WTC11 (cell line): Measurements from ENCODE around the gene PRKAG2.

Experiments
- CREM ChIP-seq: sonication (generic); formaldehyde crosslinking; IDR thresholded peaks from 2 replicates; pipeline ENCODE4 v1.8.1; 2022; ENCODE audit warnings: mild to moderate bottlenecking, missing genetic modification reagents, moderate library complexity
- CTCF ChIP-seq: fragments of 200-600 bp; IDR thresholded peaks from 2 replicates; pipeline ENCODE4 v1.8.0; 2022; ENCODE audit warnings: antibody characterized with exemption
- E2F1 ChIP-seq: sonication (generic); formaldehyde crosslinking; IDR thresholded peaks from 2 replicates; pipeline ENCODE4 v1.8.0; 2022; ENCODE audit warnings: mild to moderate bottlenecking, missing genetic modification reagents
- FOXP1 ChIP-seq: sonication (generic); formaldehyde crosslinking; IDR thresholded peaks from 2 replicates; pipeline ENCODE4 v1.8.0; 2022; ENCODE audit warnings: missing genetic modification reagents, mild to moderate bottlenecking, moderate library complexity, borderline replicate concordance
- GABPB1 ChIP-seq: sonication (generic); formaldehyde crosslinking; IDR thresholded peaks from 2 replicates; pipeline ENCODE4 v1.8.1; 2023; ENCODE audit warnings: mild to moderate bottlenecking, missing genetic modification reagents
- HMGA2 ChIP-seq: fragments of 250-450 bp; sonication (Bioruptor Pico); IDR thresholded peaks from 2 replicates; pipeline ENCODE4 v1.4.0; 2021; ENCODE audit warnings: mild to moderate bottlenecking, moderate library complexity
- MAX ChIP-seq: sonication (generic); formaldehyde crosslinking; IDR thresholded peaks from 2 replicates; pipeline ENCODE4 v1.8.0; 2022; ENCODE audit warnings: mild to moderate bottlenecking, missing genetic modification reagents
- MXD4 ChIP-seq: fragments of 250-450 bp; sonication (Bioruptor Pico); IDR thresholded peaks from 2 replicates; pipeline ENCODE4 v1.8.0; 2021; ENCODE audit warnings: mild to moderate bottlenecking, moderate library complexity, borderline replicate concordance
- NR3C1 ChIP-seq: sonication (generic); formaldehyde crosslinking; conservative IDR thresholded peaks from 2 replicates; pipeline ENCODE4 v1.8.1; 2023; ENCODE audit warnings: low read depth, mild to moderate bottlenecking, missing genetic modification reagents
- TEAD4 ChIP-seq: sonication (generic); formaldehyde crosslinking; IDR thresholded peaks from 2 replicates; pipeline ENCODE4 v1.8.0; 2022; ENCODE audit warnings: mild to moderate bottlenecking, missing genetic modification reagents
- ZNF232 ChIP-seq: sonication (generic); formaldehyde crosslinking; IDR thresholded peaks from 2 replicates; pipeline ENCODE4 v1.8.0; 2022; ENCODE audit warnings: mild to moderate bottlenecking, missing genetic modification reagents

- TF ChIP-seq FOXP1 (CRISPR knock-in tag) (no peak), ZNF232 (CRISPR knock-in tag) (no peak), CTCF (no peak), MXD4 (CRISPR knock-in tag) (no peak), NR3C1 (CRISPR knock-in tag) (no peak), CREM (CRISPR knock-in tag) (no peak), TEAD4 (CRISPR knock-in tag) (no peak), E2F1 (CRISPR knock-in tag) (no peak), MAX (CRISPR knock-in tag) (no peak), GABPB1 (CRISPR knock-in tag) (no peak), HMGA2 (no peak)
Measured at GRCh38 chr7:151506901-151507382, 370.0 kb downstream of the PRKAG2 start.
